Breast epithelium (tissue), 4 donors: ENCODE measurements around the gene ARID1B. TPM values are rescaled to one million over a fixed set of nuclear protein-coding genes. Genes with fewer than 3 reads are reported as not detected.

Experiments used
- DNase-seq, 2 donors: peaks; one replicate each; pipeline ENCODE4 v3.0.0-alpha.2; 2019; ENCODE audit warnings: low spot score in 2 of 2
- H3K27ac ChIP-seq, 2 donors: fragments of 200-600 bp; sonication (generic) in 1 of 2; one replicate each; pipeline ENCODE4 v1.5.1; 2016 to 2019; ENCODE audit warnings: mild to moderate bottlenecking in 1 of 2
- H3K27me3 ChIP-seq, 2 donors: fragments of 200-600 bp; sonication (generic) in 1 of 2; one replicate each; pipeline versions ENCODE4 v1.5.1 to v1.6.0; 2017 to 2019; ENCODE audit warnings: control low read depth in 1 of 2, mild to moderate bottlenecking in 1 of 2
- H3K36me3 ChIP-seq: fragments of 200-600 bp; one replicate; pipeline ENCODE4 v1.5.1; 2019
- H3K4me1 ChIP-seq, 2 donors: fragments of 200-600 bp; sonication (generic); one replicate each; pipeline ENCODE4 v1.5.1; 2016 to 2019; ENCODE audit warnings: control low read depth in 1 of 2
- H3K4me3 ChIP-seq, 3 donors: fragments of 200-600 bp; sonication (generic); 1 replicate in 2 of 3; 2 replicates in 1 of 3; pipeline ENCODE4 v1.5.1; 2016 to 2019; ENCODE audit warnings: mild to moderate bottlenecking in 3 of 3, moderate library complexity in 2 of 3
- H3K9me3 ChIP-seq, 2 donors: fragments of 200-600 bp; sonication (generic) in 1 of 2; one replicate each; pipeline ENCODE4 v1.5.1; 2016 to 2019; ENCODE audit warnings: control low read depth in 1 of 2
- POLR2A ChIP-seq: fragments of 450-650 bp; IDR thresholded peaks from one replicate; pipeline ENCODE4 v1.6.1; 2016; ENCODE audit warnings: antibody characterized with exemption, mild to moderate bottlenecking, moderate library complexity
- POLR2AphosphoS5 ChIP-seq, 3 donors: sonication (generic); formaldehyde crosslinking; IDR thresholded peaks; one replicate each; pipeline ENCODE4 v1.6.1; 2017; ENCODE audit warnings: antibody characterized with exemption in 3 of 3
- intact Hi-C: fragments of 100-400 bp; cut with DNase I; formaldehyde crosslinking; loops from one replicate; pipeline ENCODE4 v1.15.1; 2023; ENCODE audit warnings: low total_unique reads
- total RNA-seq, 3 donors: library from RNA; depleted of rRNA; stranded (reverse); fragments of >200 nt; gene quantifications; one replicate each; pipeline ENCODE4 v1.1.0, GENCODE V29; 2016
- TF ChIP-seq, protein P1 (sequence below), 3 donors: fragments of 450-650 bp; IDR thresholded peaks; one replicate each; pipeline ENCODE4 v1.5.1; 2016 to 2017; ENCODE audit warnings: antibody characterized with exemption in 3 of 3, mild to moderate bottlenecking in 3 of 3, moderate library complexity in 3 of 3

The ARID1B gene
- total RNA-seq, 3 donors from 2014 or later, result 99.9 to 205 (median 131) TPM

GRCh38 chr6:157005940-157006339 lies 228.8 kb downstream of the ARID1B start:
- TF ChIP-seq POLR2AphosphoS5 (IDR thresholded peaks at IDR 0.05) (no peak), POLR2A (no peak)
- TF ChIP-seq, protein P1, sequence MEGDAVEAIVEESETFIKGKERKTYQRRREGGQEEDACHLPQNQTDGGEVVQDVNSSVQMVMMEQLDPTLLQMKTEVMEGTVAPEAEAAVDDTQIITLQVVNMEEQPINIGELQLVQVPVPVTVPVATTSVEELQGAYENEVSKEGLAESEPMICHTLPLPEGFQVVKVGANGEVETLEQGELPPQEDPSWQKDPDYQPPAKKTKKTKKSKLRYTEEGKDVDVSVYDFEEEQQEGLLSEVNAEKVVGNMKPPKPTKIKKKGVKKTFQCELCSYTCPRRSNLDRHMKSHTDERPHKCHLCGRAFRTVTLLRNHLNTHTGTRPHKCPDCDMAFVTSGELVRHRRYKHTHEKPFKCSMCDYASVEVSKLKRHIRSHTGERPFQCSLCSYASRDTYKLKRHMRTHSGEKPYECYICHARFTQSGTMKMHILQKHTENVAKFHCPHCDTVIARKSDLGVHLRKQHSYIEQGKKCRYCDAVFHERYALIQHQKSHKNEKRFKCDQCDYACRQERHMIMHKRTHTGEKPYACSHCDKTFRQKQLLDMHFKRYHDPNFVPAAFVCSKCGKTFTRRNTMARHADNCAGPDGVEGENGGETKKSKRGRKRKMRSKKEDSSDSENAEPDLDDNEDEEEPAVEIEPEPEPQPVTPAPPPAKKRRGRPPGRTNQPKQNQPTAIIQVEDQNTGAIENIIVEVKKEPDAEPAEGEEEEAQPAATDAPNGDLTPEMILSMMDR (IDR thresholded peaks at IDR 0.05), result no peak
- Histone ChIP-seq H3K9me3 (no peaks in the 10 kb centered on the region), H3K4me3 (no peak overlapping the region), H3K4me1 (no peaks in the 10 kb centered on the region), H3K27ac (no peak overlapping the region), H3K27me3 (no peaks in the 10 kb centered on the region), H3K36me3 (no peaks in the 10 kb centered on the region)
- no peak for DNase-seq
- intact Hi-C loops, result no loop called here

GRCh38 chr6:157008568-157008967 lies 231.4 kb downstream of the ARID1B start:
- H3K4me3 ChIP-seq, result no peak overlapping the region
- H3K27me3 ChIP-seq, result no peaks in the 10 kb centered on the region
- peaks cover 0 to 4% of the 10 kb centered on the region in 2 donors for H3K9me3 ChIP-seq
- no peaks in the 10 kb centered on the region for H3K4me1 ChIP-seq
- no peaks in the 10 kb centered on the region for H3K36me3 ChIP-seq
- H3K27ac ChIP-seq, result no peak overlapping the region
- intact Hi-C loops, result no loop called here
- no peak for TF ChIP-seq POLR2A
- TF ChIP-seq, protein P1 (IDR thresholded peaks at IDR 0.05), result no peak
- TF ChIP-seq POLR2AphosphoS5 (IDR thresholded peaks at IDR 0.05), result no peak
- DNase-seq, result no peak

DNA sequence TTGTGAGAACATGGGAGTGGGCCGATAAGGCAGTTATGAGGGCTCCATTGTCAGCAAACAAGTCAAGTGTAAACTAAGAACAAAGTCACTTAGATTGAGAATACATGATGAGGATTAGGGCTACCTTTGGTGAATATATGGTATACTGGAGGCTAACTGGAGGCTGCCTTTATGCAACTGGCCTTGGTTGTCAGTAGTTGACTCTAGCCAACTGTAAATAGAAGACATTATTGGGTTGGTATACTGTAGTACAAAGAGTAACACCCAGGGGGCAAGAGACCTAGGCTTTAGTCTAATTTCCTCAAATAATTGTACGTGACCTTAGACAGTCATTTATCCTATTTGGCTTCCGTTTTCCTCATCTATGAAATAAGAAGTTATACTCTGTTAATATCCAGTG lies 235.2 kb downstream of the ARID1B start:
- Histone ChIP-seq H3K36me3 (no peaks in the 10 kb centered on the region), H3K4me1 (no peaks in the 10 kb centered on the region), H3K27ac (no peak overlapping the region), H3K4me3 (no peak overlapping the region), H3K27me3 (no peaks in the 10 kb centered on the region), H3K9me3 (peaks cover 0 to 4% of the 10 kb centered on the region in 2 donors)
- intact Hi-C loops, result no loop called here
- DNase-seq, result no peak
- TF ChIP-seq POLR2A, result no peak
- TF ChIP-seq, protein P1 (IDR thresholded peaks at IDR 0.05), result no peak
- TF ChIP-seq POLR2AphosphoS5 (IDR thresholded peaks at IDR 0.05), result no peak

DNA sequence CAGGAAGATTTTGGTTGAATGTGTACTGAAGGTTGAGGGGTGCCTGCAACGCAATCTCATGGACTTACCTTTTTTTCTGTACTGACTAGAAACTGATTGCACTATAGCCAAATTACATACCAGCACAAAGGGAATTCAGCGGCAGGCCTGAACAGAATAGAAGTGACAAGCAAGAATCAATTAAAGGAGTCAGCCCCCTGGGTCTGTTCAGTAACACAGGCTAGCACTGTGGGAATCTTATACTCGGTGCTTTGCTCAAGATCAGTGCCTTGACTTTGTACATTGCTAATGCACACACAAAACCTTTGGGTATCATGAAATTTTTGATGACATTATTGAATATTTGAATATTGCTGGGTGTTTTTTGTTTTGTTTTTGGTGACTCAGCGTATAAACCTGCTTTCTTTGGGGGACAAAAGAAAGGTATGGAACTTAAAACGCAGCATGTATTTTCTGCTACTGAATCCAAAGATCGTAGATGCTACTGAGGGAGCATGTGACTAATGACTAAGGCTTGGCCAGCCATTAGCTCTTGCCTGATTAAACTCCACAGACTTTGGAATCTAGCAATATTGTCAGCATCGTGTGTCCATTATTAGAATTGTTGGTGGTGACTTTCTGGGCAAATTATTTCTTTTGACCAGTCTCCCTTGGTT lies 236.6 kb downstream of the ARID1B start:
- intact Hi-C loops, result no loop called here
- H3K27ac ChIP-seq, result no peak overlapping the region

DNA sequence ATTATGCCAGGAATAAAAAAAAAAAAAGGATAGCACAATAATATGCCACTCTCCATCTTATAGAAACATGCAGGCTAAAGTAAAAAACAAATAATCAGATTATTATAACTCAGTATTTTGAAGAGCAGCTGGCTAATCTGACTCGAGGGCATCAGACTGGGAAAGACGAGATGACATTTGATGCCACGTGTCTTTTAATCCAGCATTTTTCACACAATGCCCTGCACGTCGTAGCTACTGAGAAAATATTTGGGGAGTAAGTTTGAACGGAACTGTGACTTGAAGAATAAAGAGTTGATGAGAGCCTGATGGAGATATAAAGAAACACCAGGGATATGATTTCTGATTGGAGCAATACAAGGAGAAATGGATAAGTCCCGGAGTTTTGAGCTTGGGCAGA lies 237.7 kb downstream of the ARID1B start:
- Histone ChIP-seq H3K27me3 (no peaks in the 10 kb centered on the region), H3K4me1 (no peaks in the 10 kb centered on the region), H3K27ac (no peak overlapping the region), H3K36me3 (no peaks in the 10 kb centered on the region), H3K4me3 (no peak overlapping the region), H3K9me3 (peaks cover 0 to 4% of the 10 kb centered on the region in 2 donors)
- intact Hi-C loops, result loop anchor here (5.0 kb wide), 1 partner anchor 862 kb away; no protein-coding TSS in a partner anchor
- TF ChIP-seq, protein P1 (IDR thresholded peaks at IDR 0.05), result no peak
- TF ChIP-seq POLR2A, result no peak
- TF ChIP-seq POLR2AphosphoS5 (IDR thresholded peaks at IDR 0.05), result no peak
- DNase-seq, result no peak

More for the DNA sequence above, 236.6 kb downstream of the ARID1B start:
- TF ChIP-seq POLR2A (no peak), POLR2AphosphoS5 (IDR thresholded peaks at IDR 0.05) (no peak)
- TF ChIP-seq, protein P1 (IDR thresholded peaks at IDR 0.05), result no peak
- H3K4me3 ChIP-seq, result no peak overlapping the region
- H3K9me3 ChIP-seq, result peaks cover 0 to 4% of the 10 kb centered on the region in 2 donors
- H3K36me3 ChIP-seq, result no peaks in the 10 kb centered on the region
- H3K27me3 ChIP-seq, result no peaks in the 10 kb centered on the region
- DNase-seq, result no peak
- no peaks in the 10 kb centered on the region for H3K4me1 ChIP-seq
